Peyer's patch (tissue), 4 donors: ENCODE measurements around the gene TARBP1. TPM values are rescaled to one million over a fixed set of nuclear protein-coding genes. Genes with fewer than 3 reads are reported as not detected.
A peak's percentile ranks its signal among the peaks of the same experiment; 100 is the strongest.

Experiments used
- DNase-seq, 3 donors: peaks; one replicate each; pipeline ENCODE4 v3.0.0-alpha.2; 2017 to 2019
- H3K27ac ChIP-seq, 4 donors: fragments of 200-600 bp; sonication (generic); one replicate each; pipeline ENCODE4 v1.5.1; 2016 to 2019
- H3K27me3 ChIP-seq, 2 donors: fragments of 200-600 bp; sonication (generic); one replicate each; pipeline ENCODE4 v1.5.1; 2019
- H3K36me3 ChIP-seq, 3 donors: fragments of 200-600 bp; sonication (generic); one replicate each; pipeline ENCODE4 v1.5.1; 2016 to 2019
- H3K4me1 ChIP-seq, 4 donors: fragments of 200-600 bp; sonication (generic); one replicate each; pipeline ENCODE4 v1.5.1; 2016 to 2019
- H3K4me3 ChIP-seq, 4 donors: fragments of 200-600 bp; sonication (generic); 1 replicate in 3 of 4; 2 replicates in 1 of 4; pipeline ENCODE4 v1.5.1; 2016 to 2019; ENCODE audit warnings: mild to moderate bottlenecking in 1 of 4
- H3K9me3 ChIP-seq, 4 donors: fragments of 200-600 bp; sonication (generic); one replicate each; pipeline ENCODE4 v1.5.1; 2016 to 2019; ENCODE audit warnings: mild to moderate bottlenecking in 1 of 4
- POLR2A ChIP-seq, 2 donors: fragments of 450-650 bp; IDR thresholded peaks; one replicate each; pipeline ENCODE4 v1.5.1; 2017; ENCODE audit warnings: antibody characterized with exemption in 2 of 2, mild to moderate bottlenecking in 2 of 2, moderate library complexity in 2 of 2
- total RNA-seq, 4 donors: library from RNA; depleted of rRNA; stranded (reverse); fragments of >200 nt; gene quantifications; one replicate each; pipeline ENCODE4 v1.1.0, GENCODE V29; 2016
- TF ChIP-seq, protein P1 (sequence below), 6 experiments: fragments of 450-650 bp in 4 of 6; fragments of 200-600 bp in 2 of 6; sonication (generic) in 1 of 6; IDR thresholded peaks; one replicate each; pipeline ENCODE4 v1.5.1; 2017 to 2019; ENCODE audit warnings: antibody characterized with exemption in 6 of 6, mild to moderate bottlenecking in 3 of 6, moderate library complexity in 1 of 6

The TARBP1 gene
- total RNA-seq, 4 donors from 2014 or later = 19.3 to 52.0 (median 36.3) TPM

- Histone ChIP-seq H3K36me3 (peaks cover 0 to 32% (median 0%) of the 10 kb centered on the region in 3 donors), H3K4me3 (no peak overlapping the region), H3K27ac (no peak overlapping the region), H3K27me3 (no peaks in the 10 kb centered on the region), H3K9me3 (no peaks in the 10 kb centered on the region), H3K4me1 (no peaks in the 10 kb centered on the region)
- TF ChIP-seq POLR2A (IDR thresholded peaks at IDR 0.05) = no peak
- no peak for DNase-seq
These were observed 65.0 kb downstream of the TARBP1 start for GRCh38 chr1:234413990-234414389.

GRCh38 chr1:234413485-234413884 lies 65.5 kb downstream of the TARBP1 start:
- no peak for TF ChIP-seq POLR2A (IDR thresholded peaks at IDR 0.05)
- TF ChIP-seq, protein P1, sequence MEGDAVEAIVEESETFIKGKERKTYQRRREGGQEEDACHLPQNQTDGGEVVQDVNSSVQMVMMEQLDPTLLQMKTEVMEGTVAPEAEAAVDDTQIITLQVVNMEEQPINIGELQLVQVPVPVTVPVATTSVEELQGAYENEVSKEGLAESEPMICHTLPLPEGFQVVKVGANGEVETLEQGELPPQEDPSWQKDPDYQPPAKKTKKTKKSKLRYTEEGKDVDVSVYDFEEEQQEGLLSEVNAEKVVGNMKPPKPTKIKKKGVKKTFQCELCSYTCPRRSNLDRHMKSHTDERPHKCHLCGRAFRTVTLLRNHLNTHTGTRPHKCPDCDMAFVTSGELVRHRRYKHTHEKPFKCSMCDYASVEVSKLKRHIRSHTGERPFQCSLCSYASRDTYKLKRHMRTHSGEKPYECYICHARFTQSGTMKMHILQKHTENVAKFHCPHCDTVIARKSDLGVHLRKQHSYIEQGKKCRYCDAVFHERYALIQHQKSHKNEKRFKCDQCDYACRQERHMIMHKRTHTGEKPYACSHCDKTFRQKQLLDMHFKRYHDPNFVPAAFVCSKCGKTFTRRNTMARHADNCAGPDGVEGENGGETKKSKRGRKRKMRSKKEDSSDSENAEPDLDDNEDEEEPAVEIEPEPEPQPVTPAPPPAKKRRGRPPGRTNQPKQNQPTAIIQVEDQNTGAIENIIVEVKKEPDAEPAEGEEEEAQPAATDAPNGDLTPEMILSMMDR (IDR thresholded peaks at IDR 0.05) = no peak
- H3K27ac ChIP-seq = no peak overlapping the region
- no peak overlapping the region for H3K4me3 ChIP-seq
- peaks cover 0 to 28% (median 0%) of the 10 kb centered on the region in 3 donors for H3K36me3 ChIP-seq
- no peaks in the 10 kb centered on the region for H3K4me1 ChIP-seq
- H3K9me3 ChIP-seq = no peaks in the 10 kb centered on the region
- DNase-seq = no peak
- no peaks in the 10 kb centered on the region for H3K27me3 ChIP-seq

- peaks cover 0 to 26% (median 0%) of the 10 kb centered on the region in 3 donors for H3K36me3 ChIP-seq
- no peaks in the 10 kb centered on the region for H3K4me1 ChIP-seq
- TF ChIP-seq POLR2A (IDR thresholded peaks at IDR 0.05) = no peak
- TF ChIP-seq, protein P1 (IDR thresholded peaks at IDR 0.05) = no peak
- no peak overlapping the region for H3K4me3 ChIP-seq
- no peak overlapping the region for H3K27ac ChIP-seq
- no peaks in the 10 kb centered on the region for H3K9me3 ChIP-seq
- H3K27me3 ChIP-seq = no peaks in the 10 kb centered on the region
- no peak for DNase-seq
These were observed 66.1 kb downstream of the TARBP1 start for GRCh38 chr1:234412830-234413229.

DNA sequence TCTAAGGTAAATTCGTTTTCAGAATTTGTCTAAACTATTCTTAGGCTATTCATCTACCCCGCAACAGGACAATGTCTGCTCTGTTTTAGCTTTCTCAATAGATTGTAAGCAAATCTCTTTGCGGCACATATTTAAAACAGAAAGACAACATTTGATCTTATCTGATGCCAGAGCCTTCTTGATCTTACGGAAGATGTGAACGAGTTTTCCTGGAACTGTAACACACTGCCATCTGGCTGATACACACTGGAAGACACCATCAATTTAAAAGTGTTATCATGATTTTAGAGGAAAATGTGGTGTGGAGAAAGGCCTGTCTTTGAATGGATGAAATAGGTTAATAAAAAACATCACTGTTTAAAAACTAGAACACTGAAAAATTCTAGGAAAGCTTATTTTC lies 69.7 kb downstream of the TARBP1 start:
- DNase-seq = no peak
- Histone ChIP-seq H3K9me3 (no peaks in the 10 kb centered on the region), H3K27me3 (no peaks in the 10 kb centered on the region), H3K27ac (no peak overlapping the region), H3K4me1 (no peaks in the 10 kb centered on the region), H3K36me3 (peaks cover 0 to 21% (median 0%) of the 10 kb centered on the region in 3 donors), H3K4me3 (no peak overlapping the region)
- TF ChIP-seq, protein P1 (IDR thresholded peaks at IDR 0.05) = no peak
- TF ChIP-seq POLR2A (IDR thresholded peaks at IDR 0.05) = no peak

DNA sequence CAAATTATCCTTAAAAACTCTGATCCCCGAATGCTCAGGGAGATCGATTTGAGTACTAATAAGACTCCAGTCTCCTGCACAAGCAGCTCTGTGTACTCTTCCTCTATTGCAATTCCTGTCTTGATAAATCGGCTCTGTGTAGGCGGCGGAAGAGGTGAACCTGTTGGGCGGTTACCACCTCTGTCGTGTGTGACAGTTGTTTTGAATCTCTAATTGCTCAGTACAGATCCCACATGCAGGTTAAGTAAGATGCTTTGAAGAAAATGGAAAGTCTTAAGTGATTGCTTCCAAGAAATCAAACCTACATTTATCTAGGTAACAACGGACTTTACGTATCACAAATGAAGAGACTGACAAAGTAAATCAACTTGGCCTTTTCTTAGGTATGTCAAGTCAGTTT lies 70.2 kb downstream of the TARBP1 start:
- peaks cover 0 to 16% (median 0%) of the 10 kb centered on the region in 3 donors for H3K36me3 ChIP-seq

GRCh38 chr1:234406871-234407270 lies 72.1 kb downstream of the TARBP1 start:
- H3K4me3 ChIP-seq = no peak overlapping the region
- no peaks in the 10 kb centered on the region for H3K27me3 ChIP-seq
- TF ChIP-seq, protein P1 (IDR thresholded peaks at IDR 0.05) = no peak
- TF ChIP-seq POLR2A (IDR thresholded peaks at IDR 0.05) = no peak
- no peak overlapping the region for H3K27ac ChIP-seq
- no peak for DNase-seq
- no peaks in the 10 kb centered on the region for H3K9me3 ChIP-seq
- no peaks in the 10 kb centered on the region for H3K4me1 ChIP-seq
- peaks cover 0 to 6% (median 0%) of the 10 kb centered on the region in 3 donors for H3K36me3 ChIP-seq

More for the DNA sequence above, 70.2 kb downstream of the TARBP1 start:
- H3K9me3 ChIP-seq = no peaks in the 10 kb centered on the region
- peak in 2 of 3 donors; percentile 35 to 49 for DNase-seq
- H3K27me3 ChIP-seq = no peaks in the 10 kb centered on the region
- peak overlapping the region in 1 of 4 donors; percentile 21 for H3K27ac ChIP-seq
- TF ChIP-seq, protein P1 (IDR thresholded peaks at IDR 0.05) = no peak
- no peak for TF ChIP-seq POLR2A (IDR thresholded peaks at IDR 0.05)
- no peak overlapping the region for H3K4me3 ChIP-seq
- no peaks in the 10 kb centered on the region for H3K4me1 ChIP-seq
